GM19035 (cell line): ENCODE measurements around the gene CACNA1I.

Experiments
- ATAC-seq: cut with Tn5 transposase; IDR thresholded peaks from one replicate; pipeline ENCODE4 v1.9.1; 2021; ENCODE audit not compliant: unreplicated experiment

CACNA1I gene

GRCh38 chr22:39595622-39596172 is 25.1 kb downstream of the CACNA1I start:
- no peak for ATAC-seq

- no peak for ATAC-seq
Observed at GRCh38 chr22:39596601-39597000, 26.0 kb downstream of the CACNA1I start.

- no peak for ATAC-seq
Observed at GRCh38 chr22:39597236-39597869, 26.8 kb downstream of the CACNA1I start.

GRCh38 chr22:39598017-39598965 is 27.7 kb downstream of the CACNA1I start:
- no peak for ATAC-seq

GRCh38 chr22:39600491-39601179 is 30.1 kb downstream of the CACNA1I start:
- no peak for ATAC-seq

GRCh38 chr22:39601180-39601535 is 30.6 kb downstream of the CACNA1I start:
- ATAC-seq: no peak

- no peak for ATAC-seq
Observed at GRCh38 chr22:39603345-39603744, 32.8 kb downstream of the CACNA1I start.

- no peak for ATAC-seq
Observed at GRCh38 chr22:39610246-39610645, 39.7 kb downstream of the CACNA1I start.

- ATAC-seq: no peak
Observed at GRCh38 chr22:39610766-39611165, 40.2 kb downstream of the CACNA1I start.

- ATAC-seq: no peak
Observed at GRCh38 chr22:39611360-39611759, 40.8 kb downstream of the CACNA1I start.

- no peak for ATAC-seq
Observed at GRCh38 chr22:39612811-39613548, 42.4 kb downstream of the CACNA1I start.

GRCh38 chr22:39613549-39613921 is 43.0 kb downstream of the CACNA1I start:
- no peak for ATAC-seq

- ATAC-seq: no peak
Observed at GRCh38 chr22:39614442-39614841, 43.9 kb downstream of the CACNA1I start.

- no peak for ATAC-seq
Observed at GRCh38 chr22:39616051-39616450, 45.5 kb downstream of the CACNA1I start.

- no peak for ATAC-seq
Observed at GRCh38 chr22:39616781-39617180, 46.2 kb downstream of the CACNA1I start.

- no peak for ATAC-seq
Observed at GRCh38 chr22:39617342-39617741, 46.8 kb downstream of the CACNA1I start.

- ATAC-seq: no peak
Observed at GRCh38 chr22:39617970-39618757, 47.6 kb downstream of the CACNA1I start.

GRCh38 chr22:39618996-39619530 is 48.5 kb downstream of the CACNA1I start:
- ATAC-seq: no peak

- ATAC-seq: no peak
Observed at GRCh38 chr22:39620924-39621690, 50.6 kb downstream of the CACNA1I start.
